ENCODE measurements around the gene RNF111.

DNA sequence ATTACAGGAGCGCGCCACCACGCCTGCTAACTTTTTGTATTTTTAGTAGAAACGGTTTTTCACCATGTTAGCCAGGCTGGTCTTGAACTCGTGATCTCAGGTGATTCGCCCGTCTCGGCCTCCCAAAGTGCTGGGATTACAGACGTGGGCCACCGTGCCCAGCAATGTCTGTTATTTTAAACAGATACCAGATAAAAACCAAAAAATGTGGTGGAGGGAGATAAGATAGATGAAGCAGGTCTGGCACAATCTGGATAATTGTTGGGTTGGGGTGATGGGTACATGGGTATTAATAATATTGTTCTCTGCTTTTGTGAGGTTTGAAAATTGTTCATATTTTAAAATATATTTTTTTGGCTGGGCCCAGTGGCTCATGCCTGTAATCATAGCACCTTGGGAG is 4.7 kb downstream of the RNF111 start:
- TF ChIP-seq CTCF (conservative IDR thresholded peaks at IDR 0.05; ENCODE audit: low read length) (no peak), EZH2phosphoT487 (IDR thresholded peaks at IDR 0.05; ENCODE audit: borderline replicate concordance) (no peak)

Data from Loucy (cell line).